ENCODE measurements around the gene PNKD. TPM values are rescaled to one million over a fixed set of nuclear protein-coding genes. Genes with fewer than 3 reads are reported as not detected.
A peak's percentile ranks its signal among the peaks of the same experiment; 100 is the strongest.

The PNKD gene
- total RNA-seq, 1 donor from 2014 or later: 40.3 TPM

DNA sequence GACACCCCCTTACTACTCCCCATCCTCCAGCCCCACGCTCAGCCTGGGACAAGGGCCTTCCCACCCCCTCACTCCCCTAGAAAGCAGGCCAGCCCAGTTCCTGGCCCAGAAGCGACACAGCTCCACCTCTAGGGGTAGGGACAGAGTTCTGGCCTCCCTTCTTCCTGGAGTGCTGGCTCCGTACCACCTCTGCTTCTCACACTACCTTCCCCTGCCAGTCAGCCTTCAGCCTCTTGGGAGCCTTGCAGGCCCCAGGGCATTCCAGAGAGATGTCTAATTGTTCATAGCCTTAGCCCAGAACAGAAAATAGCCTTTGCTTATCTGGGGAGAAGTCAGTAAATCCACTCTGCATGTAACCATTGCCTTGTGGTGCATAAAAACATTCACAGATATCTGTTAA, 73.3 kb downstream of the PNKD start:
- TF ChIP-seq, protein P1, sequence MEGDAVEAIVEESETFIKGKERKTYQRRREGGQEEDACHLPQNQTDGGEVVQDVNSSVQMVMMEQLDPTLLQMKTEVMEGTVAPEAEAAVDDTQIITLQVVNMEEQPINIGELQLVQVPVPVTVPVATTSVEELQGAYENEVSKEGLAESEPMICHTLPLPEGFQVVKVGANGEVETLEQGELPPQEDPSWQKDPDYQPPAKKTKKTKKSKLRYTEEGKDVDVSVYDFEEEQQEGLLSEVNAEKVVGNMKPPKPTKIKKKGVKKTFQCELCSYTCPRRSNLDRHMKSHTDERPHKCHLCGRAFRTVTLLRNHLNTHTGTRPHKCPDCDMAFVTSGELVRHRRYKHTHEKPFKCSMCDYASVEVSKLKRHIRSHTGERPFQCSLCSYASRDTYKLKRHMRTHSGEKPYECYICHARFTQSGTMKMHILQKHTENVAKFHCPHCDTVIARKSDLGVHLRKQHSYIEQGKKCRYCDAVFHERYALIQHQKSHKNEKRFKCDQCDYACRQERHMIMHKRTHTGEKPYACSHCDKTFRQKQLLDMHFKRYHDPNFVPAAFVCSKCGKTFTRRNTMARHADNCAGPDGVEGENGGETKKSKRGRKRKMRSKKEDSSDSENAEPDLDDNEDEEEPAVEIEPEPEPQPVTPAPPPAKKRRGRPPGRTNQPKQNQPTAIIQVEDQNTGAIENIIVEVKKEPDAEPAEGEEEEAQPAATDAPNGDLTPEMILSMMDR (conservative IDR thresholded peaks at IDR 0.05): no peak
- Mint-ChIP-seq H3K4me3 (no peak overlapping the region), H3K4me1 (peaks cover 8% of the 10 kb centered on the region), H3K27me3 (ENCODE audit: low read depth) (no peaks in the 10 kb centered on the region), H3K36me3 (ENCODE audit: low read depth) (no peaks in the 10 kb centered on the region), H3K9me3 (no peaks in the 10 kb centered on the region), H3K27ac (ENCODE audit: unreplicated experiment) (no peak overlapping the region)
- DNase-seq (ENCODE audit: low read depth, low spot score): no peak

DNA sequence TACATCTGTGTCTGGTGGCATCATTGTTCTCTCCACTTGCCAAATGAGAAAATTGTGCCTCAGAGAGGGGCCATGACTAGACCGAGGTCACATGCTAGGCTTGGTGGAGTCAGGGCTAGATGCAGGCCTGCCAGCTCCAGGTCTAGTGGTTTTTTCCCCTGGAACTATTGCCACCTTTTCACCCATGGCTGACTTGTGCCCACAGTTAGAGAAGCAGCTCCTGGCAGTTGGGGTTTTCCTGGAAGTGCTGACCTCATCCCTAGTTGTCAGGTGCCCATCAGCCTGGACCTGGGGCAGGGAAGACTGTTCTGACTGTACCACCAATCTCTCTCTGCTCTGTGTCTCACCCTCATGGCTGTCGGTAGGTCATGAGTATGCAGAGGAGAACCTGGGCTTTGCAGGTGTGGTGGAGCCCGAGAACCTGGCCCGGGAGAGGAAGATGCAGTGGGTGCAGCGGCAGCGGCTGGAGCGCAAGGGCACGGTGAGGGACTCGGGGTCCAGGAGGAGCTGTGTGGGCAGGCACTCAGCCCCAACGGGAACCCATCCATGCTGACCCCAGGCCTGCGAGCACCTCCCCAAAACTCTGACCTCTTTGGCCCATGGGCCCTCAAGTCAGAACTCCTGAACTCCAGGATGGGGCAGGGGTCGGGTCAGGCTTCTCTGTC, 73.9 kb downstream of the PNKD start:
- Mint-ChIP-seq H3K4me3 (no peak overlapping the region), H3K4me1 (peaks cover 8% of the 10 kb centered on the region), H3K9me3 (no peaks in the 10 kb centered on the region), H3K27me3 (ENCODE audit: low read depth) (no peaks in the 10 kb centered on the region), H3K27ac (ENCODE audit: unreplicated experiment) (no peak overlapping the region), H3K36me3 (ENCODE audit: low read depth) (no peaks in the 10 kb centered on the region)
- DNase-seq (ENCODE audit: low read depth, low spot score): no peak
- TF ChIP-seq, protein P1 (conservative IDR thresholded peaks at IDR 0.05): no peak

DNA sequence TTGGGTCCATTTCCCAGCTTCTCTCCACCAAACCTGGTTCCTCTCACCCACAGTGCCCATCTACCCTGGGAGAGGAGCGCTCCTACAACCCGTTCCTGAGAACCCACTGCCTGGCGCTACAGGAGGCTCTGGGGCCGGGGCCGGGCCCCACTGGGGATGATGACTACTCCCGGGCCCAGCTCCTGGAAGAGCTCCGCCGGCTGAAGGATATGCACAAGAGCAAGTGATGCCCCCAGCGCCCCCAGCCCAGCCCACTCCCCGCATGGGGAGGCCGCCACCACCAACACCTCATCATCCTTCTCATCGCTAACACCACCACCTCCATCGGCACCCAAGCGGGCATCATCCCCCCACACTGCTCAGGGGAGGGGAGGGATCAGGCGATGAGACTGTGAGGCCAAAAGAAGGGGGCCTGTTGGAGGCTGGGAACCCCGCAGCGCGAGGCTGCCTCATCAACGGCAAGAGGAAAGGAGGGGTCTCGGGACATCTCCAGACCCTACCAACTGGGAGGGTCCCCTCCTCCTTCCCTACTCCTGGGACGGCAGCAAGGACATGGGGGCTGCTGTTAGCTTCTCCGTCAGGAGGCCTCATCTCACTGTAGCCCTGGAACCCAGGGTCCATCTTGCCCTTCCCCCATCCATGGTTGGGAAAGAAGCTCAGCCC, 74.6 kb downstream of the PNKD start:
- Mint-ChIP-seq H3K36me3 (ENCODE audit: low read depth) (peaks cover 2% of the 10 kb centered on the region), H3K27me3 (ENCODE audit: low read depth) (no peaks in the 10 kb centered on the region), H3K9me3 (peaks cover 3% of the 10 kb centered on the region), H3K4me3 (no peak overlapping the region), H3K27ac (ENCODE audit: unreplicated experiment) (no peak overlapping the region), H3K4me1 (peaks cover 8% of the 10 kb centered on the region)
- no peak for DNase-seq (ENCODE audit: low read depth, low spot score)
- TF ChIP-seq, protein P1 (conservative IDR thresholded peaks at IDR 0.05): no peak

DNA sequence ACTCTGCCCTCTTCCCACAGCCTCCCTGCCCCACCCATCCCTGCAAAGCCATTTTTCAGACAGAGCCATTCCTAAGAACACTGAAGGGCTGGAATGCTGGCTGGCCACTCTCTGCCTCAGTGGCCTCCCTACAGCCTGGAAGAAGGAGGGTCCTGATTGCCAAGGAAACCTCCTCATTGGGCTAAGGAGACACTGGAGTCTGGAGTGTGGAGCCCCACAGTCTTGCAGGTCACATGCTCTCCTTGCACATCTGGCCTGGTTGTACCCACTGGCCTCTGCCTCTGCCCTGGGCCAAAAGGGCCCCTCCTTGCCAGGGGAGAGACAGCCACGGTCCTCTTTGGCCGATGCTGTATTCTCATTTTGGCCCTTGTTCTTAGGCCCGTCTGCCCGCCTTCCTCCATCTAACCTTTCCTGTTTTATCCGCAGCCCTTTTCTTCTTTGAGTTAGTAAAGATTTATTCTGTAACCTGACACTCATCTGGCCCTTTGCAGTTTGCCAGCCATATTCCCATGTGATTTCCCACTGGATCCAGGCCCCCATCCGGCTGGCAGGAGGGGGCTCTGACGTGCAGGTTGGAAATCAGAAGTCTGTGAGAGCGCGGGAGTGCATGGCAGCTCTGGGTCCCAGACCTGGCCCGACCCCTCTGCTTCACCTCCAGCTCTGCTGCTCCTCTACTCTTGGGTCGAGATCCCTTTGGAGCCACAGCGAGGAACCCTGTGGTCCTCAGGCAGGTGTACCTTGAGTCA, 75.3 kb downstream of the PNKD start:
- Mint-ChIP-seq H3K9me3 (peaks cover 3% of the 10 kb centered on the region), H3K36me3 (ENCODE audit: low read depth) (peaks cover 2% of the 10 kb centered on the region), H3K27me3 (ENCODE audit: low read depth) (no peaks in the 10 kb centered on the region), H3K27ac (ENCODE audit: unreplicated experiment) (peak overlapping the region; percentile 14), H3K4me3 (no peak overlapping the region), H3K4me1 (peaks cover 8% of the 10 kb centered on the region)
- no peak for DNase-seq (ENCODE audit: low read depth, low spot score)
- TF ChIP-seq, protein P1 (conservative IDR thresholded peaks at IDR 0.05): no peak

DNA sequence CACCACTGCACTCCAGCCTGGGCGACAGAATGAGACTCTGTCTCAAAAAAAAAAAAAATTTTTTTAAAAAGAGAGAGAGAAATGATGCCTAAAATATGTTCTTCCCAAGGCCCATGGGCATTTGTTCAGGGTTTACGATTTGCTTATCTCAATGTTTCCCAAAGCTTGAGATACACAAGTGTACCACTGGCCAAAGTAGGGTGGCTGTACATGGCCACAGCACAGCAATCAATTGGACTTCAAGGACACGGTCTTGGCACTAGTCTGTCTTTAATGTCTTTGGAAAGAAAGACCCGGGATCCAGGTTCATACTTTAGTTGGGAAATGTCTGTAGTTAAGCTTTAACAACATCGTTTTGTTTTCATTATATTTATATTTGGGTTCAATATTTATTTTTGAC, 76.9 kb downstream of the PNKD start:
- Mint-ChIP-seq H3K27me3 (ENCODE audit: low read depth) (peaks cover 2% of the 10 kb centered on the region), H3K27ac (ENCODE audit: unreplicated experiment) (no peak overlapping the region), H3K4me1 (peaks cover 8% of the 10 kb centered on the region), H3K9me3 (peaks cover 5% of the 10 kb centered on the region), H3K36me3 (ENCODE audit: low read depth) (peaks cover 5% of the 10 kb centered on the region), H3K4me3 (no peak overlapping the region)
- TF ChIP-seq, protein P1 (conservative IDR thresholded peaks at IDR 0.05): no peak
- DNase-seq (ENCODE audit: low read depth, low spot score): no peak
